GF-D8 (cell line): Measurements from ENCODE around the gene RAB6B.
"Not testable (repeated sequence)": the region's sequence is repeated elsewhere in the genome, so short reads cannot be mapped to it uniquely, and the experiment has no call there.

Experiments
- DNase-seq: peaks from one replicate; lab custom pipeline; 2025; lab: John Stamatoyannopoulos, UW

Gene RAB6B

DNA sequence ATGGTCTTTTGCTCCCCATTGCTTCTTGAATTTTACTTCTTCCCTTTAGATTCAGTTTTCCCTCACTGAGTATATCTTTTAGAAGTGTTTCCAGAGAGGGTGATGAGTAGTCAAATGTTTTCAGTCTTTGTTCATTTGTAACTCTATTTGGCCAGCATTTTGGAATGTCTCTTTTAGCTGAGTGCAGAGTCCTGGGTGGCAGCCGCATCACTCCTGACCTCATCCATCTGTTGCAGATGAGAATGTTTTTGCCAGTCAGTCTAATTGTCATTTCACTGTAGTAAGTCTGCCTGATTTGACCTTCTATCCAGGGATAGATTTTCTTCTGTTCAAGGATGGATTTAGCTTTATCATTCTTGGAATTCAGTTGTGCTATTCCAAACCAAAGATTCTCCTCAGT is 82.8 kb downstream of the RAB6B start:
- DNase-seq, result no peak

DNA sequence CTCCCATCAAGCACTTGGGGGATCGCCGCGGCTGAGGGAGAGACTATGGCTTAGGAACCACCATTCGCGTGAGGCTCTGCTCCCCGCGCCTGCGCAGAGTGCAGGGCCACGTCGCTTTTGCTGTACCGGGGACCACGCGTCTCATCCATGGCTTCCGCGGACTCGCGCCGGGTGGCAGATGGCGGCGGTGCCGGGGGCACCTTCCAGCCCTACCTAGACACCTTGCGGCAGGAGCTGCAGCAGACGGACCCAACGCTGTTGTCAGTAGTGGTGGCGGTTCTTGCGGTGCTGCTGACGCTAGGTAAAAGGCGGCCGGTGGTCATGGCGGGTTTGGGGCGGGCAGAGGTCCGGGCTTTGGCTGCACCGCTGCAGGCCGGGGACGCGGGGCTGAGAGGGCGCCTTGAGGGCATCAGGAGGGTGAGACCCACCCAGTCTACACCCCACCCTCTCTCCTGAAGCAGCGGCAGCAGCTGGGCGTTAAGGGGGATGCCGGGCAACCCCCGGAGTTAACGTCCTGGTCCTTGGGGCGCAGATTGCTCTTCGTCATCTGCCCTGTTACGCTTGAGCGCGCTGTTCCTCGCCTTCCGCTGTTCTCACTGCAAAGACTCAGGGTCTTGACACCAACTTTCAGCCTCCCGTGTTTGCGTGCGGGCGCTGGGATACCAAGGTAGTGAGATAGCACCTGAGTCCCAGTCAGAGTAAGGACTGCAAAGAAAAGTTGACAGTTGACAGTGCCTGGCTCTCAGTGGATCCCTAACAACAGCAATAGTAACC is 89.8 kb downstream of the RAB6B start, which contains the start of gene SRPRB:
TSS of gene SRPRB (plus strand) at position 114 of the 774 bp plus-strand sequence. CDS start at position 148, 34 bp downstream.
- DNase-seq, result peak; percentile 81

- no peak for DNase-seq
Observed at GRCh38 chr3:133805384-133805701, 90.3 kb downstream of the RAB6B start.

DNA sequence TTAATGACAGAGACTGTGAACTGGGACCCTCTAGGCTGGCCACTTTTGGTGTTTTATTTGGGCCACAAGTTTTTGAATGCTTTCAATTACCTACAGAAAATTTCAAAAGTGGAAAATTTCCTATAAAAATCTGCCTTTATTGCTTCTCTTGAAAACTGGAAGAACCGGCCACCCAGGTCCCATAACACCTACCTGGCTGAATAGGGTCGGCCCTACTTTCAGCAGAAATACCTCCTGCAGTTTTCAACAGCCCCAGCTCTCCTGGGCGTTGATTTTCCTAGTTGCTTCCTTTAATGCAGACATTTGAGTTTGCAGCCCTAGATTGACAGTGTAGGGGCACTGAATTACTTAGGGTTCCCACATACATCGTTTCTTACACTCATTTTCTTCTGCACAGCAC is 90.8 kb downstream of the RAB6B start:
- DNase-seq, result no peak

- DNase-seq, result no peak
Observed at GRCh38 chr3:133803469-133803868, 92.2 kb downstream of the RAB6B start.

GRCh38 chr3:133799794-133800585 is 95.7 kb downstream of the RAB6B start:
- peak; percentile 39 for DNase-seq

DNA sequence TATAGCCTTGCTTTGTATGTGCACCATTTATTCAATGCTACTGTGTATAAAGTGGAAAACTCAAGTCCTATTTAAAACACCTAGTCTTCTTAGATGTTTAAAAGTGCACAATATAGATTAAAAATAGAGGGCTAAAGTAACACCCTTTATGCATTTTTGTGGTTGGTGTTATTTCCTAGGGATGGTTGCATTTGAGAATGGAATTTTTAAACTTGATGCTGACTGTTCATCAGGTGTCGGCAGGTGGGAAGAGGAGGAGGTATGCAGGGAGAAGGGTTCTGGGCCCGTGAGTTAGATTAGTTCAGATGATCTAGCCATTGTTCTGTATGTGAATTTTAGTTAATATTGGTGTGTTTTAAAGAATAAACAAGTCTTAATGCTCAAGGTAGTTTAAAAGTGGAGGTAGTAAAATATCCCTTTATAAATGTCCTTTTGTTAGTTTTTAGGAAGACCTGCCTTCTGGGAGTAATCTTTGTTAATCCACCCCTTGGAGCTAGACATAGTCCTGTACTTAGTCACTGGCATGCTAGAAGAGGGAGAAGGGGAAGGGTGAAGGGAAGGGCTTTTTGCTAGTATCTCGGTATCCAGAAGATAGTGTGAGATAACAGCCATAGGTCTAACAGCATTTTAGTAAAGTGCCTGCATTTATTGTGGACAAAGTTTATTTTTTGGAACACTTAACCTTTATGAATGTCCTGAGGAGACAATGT is 98.1 kb downstream of the RAB6B start:
- DNase-seq, result no peak

- DNase-seq, result no peak
Observed at GRCh38 chr3:133792171-133792763, 103.4 kb downstream of the RAB6B start.

GRCh38 chr3:133788024-133788423 is 107.7 kb downstream of the RAB6B start:
- no peak for DNase-seq

GRCh38 chr3:133783762-133784161 is 111.9 kb downstream of the RAB6B start:
- DNase-seq, result no peak

DNA sequence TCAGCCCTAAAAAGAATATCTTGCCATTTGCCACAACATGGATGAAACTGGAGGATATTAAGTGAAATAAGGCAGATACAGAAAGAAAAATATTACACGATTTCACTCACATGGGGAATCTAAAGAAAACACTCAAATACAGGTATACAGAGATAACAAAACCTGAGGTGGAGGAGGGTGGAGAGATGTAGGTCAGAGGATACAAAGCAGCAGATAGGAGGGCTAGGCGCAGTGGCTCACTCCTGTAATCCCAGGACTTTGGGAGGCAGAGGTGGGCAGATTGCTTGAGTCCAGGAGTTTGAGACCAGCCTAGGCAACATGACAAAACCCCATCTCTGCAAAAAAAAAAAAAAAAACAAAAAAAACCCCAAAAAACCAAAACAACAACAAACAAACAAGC is 113.2 kb downstream of the RAB6B start:
- DNase-seq, result no peak

DNA sequence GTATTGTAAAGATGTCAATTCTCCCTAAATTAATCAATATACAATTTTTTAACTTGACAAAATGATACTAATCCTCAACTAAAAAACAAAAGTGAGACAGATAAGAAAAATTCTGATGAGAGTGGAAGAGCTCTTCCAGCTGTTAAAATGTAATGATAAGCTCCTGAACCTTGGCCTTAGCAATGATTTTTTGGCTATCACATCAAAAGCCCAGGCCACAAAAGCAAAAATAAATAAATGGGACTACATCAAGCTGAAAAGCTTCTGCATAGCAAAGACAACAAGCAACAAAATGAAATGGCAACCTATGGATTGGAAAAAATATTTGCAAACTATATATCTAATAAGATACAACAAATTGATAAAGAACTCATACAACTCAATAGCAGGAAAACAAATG is 114.1 kb downstream of the RAB6B start:
- no peak for DNase-seq

DNA sequence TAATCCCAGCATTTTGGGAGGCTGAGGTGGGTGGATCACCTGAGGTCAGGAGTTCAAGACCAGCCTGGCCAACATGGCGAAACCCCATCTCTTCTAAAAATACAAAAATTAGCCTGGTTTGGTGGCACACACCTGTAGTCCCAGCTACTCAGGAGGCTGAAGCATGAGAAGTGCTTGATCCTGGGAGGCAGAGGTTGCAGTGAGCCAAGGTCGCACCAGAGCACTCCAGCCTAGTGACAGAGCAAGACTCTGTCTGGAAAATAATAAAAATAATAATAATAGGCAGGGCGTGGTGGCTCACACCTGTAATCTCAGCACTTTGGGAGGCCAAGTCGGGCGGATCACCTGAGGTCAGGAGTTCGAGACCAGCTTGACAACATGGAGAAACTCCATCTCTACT is 114.9 kb downstream of the RAB6B start:
- DNase-seq, result not testable (repeated sequence)

GRCh38 chr3:133779626-133780203 is 116.0 kb downstream of the RAB6B start:
- DNase-seq, result no peak

GRCh38 chr3:133777807-133778568 is 117.7 kb downstream of the RAB6B start:
- no peak for DNase-seq

- no peak for DNase-seq
Observed at GRCh38 chr3:133776794-133777438, 118.8 kb downstream of the RAB6B start.

- no peak for DNase-seq
Observed at GRCh38 chr3:133775835-133776234, 119.8 kb downstream of the RAB6B start.

DNA sequence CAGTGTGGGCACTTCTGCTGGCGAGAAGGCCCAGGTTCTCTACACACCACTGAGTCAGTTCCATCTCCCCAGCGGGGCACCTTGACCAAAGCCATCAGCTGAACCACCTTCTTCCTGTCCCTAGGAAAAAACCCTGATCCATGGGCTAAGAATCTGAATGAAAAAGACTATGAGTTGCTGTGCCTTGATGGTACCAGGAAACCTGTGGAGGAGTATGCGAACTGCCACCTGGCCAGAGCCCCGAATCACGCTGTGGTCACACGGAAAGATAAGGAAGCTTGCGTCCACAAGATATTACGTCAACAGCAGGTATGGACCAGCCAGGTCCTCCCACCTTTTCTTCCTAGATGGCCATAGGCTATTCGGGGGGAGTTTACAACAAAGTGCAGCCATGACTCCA is 120.4 kb downstream of the RAB6B start:
- DNase-seq, result no peak
